ENCODE data around the gene PRTN3.

PRTN3 gene

GRCh38 chr19:795691-796581 lies 44.9 kb upstream of the PRTN3 start:
- no peak for DNase-seq (ENCODE audit: extremely low read depth, low read depth)
- TF ChIP-seq CTCF (IDR thresholded peaks at IDR 0.05; ENCODE audit: low read depth, low read length) = no peak

- TF ChIP-seq CTCF (IDR thresholded peaks at IDR 0.05; ENCODE audit: low read depth, low read length) = no peak
- peak; percentile 100 for DNase-seq (ENCODE audit: extremely low read depth, low read depth)
Observed at GRCh38 chr19:796692-797527, 43.9 kb upstream of the PRTN3 start, which contains the start of gene PTBP1. Gene PTBP1 (plus strand): TSS chr19:797452. CDS start chr19:797498, 46 bp downstream.

- no peak for TF ChIP-seq CTCF (IDR thresholded peaks at IDR 0.05; ENCODE audit: low read depth, low read length)
- DNase-seq (ENCODE audit: extremely low read depth, low read depth) = peak; percentile 68
Observed at GRCh38 chr19:797528-798414, 43.0 kb upstream of the PRTN3 start.

- TF ChIP-seq CTCF (IDR thresholded peaks at IDR 0.05; ENCODE audit: low read depth, low read length) = no peak
- DNase-seq (ENCODE audit: extremely low read depth, low read depth) = no peak
Observed at GRCh38 chr19:798415-799075, 42.3 kb upstream of the PRTN3 start.

- no peak for DNase-seq (ENCODE audit: extremely low read depth, low read depth)
Observed at GRCh38 chr19:799076-799881, 41.5 kb upstream of the PRTN3 start.

More at GRCh38 chr19:799076-799881, 41.5 kb upstream of the PRTN3 start:
- peak; percentile 15 for TF ChIP-seq CTCF (IDR thresholded peaks at IDR 0.05; ENCODE audit: low read depth, low read length)

All from AG09319 (cell line).